Fibroblast of mammary gland (primary cell): ENCODE data around the gene DCUN1D2.
"Not testable (repeated sequence)": the region's sequence is repeated elsewhere in the genome, so short reads cannot be mapped to it uniquely, and the experiment has no call there.

Source experiments
- DNase-seq: peaks from one replicate; pipeline ENCODE4 v3.0.0-alpha.2; 2010; ENCODE audit warnings: low read depth
- H3K4me3 ChIP-seq: 2 replicates; pipeline ENCODE4 v1.5.1; 2011; ENCODE audit warnings: low read depth, mild to moderate bottlenecking, low read length, moderate library complexity; ENCODE audit not compliant: control insufficient read depth
- TF ChIP-seq, protein P1 (sequence below): conservative IDR thresholded peaks from 2 replicates; pipeline ENCODE4 v1.5.1; 2011; ENCODE audit warnings: low read depth, low read length, inconsistent platforms; ENCODE audit not compliant: control insufficient read depth, insufficient read depth

DCUN1D2 gene

DNA sequence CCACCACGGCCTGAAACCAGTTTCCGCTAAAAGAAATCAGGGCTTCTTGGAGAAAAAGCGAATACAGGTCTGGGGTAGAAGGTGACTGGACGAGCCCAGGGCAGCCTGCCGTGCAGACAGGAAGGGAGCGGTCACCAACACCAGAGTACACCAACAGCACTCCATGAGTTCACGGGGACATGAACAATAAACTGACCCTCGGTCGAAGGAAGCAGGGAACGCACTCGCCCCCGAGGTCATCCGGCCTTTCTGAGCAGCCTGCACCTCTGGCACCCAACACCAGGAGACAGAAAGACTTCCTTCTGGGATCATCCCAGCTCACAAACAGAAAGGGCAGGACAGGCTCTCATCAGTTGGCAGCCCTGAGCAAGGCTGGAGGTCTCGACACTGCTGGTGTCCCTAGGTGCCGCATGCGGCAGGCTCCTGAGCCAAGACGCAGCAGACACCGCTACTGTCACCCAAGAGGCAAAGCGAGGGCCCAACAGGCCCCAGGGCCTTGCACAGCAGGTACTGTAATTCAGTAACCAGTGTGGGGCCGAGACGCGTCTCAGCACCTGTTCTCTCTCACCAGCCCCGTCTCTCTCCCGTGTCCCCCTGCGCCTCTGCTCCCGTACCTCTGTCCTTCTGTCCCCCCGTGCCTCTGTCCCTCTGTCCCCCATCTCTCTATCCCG lies 18.0 kb downstream of the DCUN1D2 start:
- TF ChIP-seq, protein P1, sequence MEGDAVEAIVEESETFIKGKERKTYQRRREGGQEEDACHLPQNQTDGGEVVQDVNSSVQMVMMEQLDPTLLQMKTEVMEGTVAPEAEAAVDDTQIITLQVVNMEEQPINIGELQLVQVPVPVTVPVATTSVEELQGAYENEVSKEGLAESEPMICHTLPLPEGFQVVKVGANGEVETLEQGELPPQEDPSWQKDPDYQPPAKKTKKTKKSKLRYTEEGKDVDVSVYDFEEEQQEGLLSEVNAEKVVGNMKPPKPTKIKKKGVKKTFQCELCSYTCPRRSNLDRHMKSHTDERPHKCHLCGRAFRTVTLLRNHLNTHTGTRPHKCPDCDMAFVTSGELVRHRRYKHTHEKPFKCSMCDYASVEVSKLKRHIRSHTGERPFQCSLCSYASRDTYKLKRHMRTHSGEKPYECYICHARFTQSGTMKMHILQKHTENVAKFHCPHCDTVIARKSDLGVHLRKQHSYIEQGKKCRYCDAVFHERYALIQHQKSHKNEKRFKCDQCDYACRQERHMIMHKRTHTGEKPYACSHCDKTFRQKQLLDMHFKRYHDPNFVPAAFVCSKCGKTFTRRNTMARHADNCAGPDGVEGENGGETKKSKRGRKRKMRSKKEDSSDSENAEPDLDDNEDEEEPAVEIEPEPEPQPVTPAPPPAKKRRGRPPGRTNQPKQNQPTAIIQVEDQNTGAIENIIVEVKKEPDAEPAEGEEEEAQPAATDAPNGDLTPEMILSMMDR, result no peak

DNA sequence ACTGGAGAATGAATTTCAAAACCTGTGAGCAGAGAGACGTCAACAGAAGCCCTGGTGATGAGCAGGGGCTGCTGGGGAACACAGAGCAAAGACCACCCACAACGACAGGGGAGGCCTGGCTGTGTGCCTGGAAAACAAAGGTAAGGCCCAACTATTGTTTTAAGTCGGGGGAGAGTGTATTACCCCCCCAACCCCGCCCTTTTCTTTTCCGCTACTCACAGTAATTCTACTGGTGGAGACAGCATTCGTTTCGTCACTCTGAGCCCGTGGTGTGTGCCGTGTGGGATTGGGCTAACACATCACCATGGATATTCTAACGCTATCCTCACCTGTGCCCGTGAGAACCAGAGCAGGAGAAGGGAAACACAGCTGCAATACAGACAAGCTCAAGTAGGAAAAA lies 18.7 kb downstream of the DCUN1D2 start:
- DNase-seq, result no peak
- H3K4me3 ChIP-seq, result no peak overlapping the region
- TF ChIP-seq, protein P1, result no peak

More for the DNA sequence above, 18.0 kb downstream of the DCUN1D2 start:
- H3K4me3 ChIP-seq, result no peak overlapping the region
- no peak for DNase-seq

DNA sequence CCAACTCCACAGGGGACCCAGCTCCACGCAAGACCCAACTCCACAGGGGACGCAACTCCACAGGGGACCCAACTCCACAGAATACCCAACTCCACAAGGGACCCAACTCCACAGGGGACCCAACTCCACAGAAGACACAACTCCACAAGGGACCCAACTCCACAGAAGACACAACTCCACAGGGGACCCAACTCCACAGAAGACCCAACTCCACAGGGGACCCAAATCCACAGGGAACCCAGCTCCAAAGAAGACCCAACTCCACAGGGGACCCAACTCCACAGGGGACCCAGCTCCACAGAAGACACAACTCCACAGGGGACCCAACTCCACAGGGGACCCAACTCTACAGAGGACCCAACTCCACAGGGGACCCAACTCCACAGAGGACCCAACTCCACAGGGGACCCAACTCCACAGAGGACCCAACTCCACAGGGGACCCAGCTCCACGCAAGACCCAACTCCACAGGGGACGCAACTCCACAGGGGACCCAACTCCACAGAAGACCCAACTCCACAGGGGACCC lies 19.8 kb downstream of the DCUN1D2 start:
- DNase-seq, result not testable (repeated sequence)

DNA sequence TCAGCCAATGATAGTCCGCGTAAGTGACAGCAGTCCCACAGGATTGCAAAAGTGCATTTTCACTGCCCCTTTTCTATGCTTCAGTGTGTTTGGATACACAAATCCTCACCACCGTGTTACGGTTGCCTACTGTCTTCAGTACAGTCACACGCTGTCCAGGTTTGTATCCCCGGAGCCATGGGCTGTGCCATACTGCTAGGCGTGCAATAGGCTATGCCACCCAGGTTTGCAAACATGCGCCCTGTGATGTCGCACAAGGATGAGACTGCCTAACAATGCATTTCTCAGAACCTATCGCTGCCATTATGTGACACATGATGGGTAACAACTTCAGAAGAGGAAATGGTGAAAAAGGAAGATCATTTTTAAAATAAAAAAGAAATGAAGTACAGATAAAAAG lies 20.4 kb downstream of the DCUN1D2 start:
- no peak for DNase-seq
- TF ChIP-seq, protein P1, result no peak
- H3K4me3 ChIP-seq, result no peak overlapping the region

More for the DNA sequence above, 19.8 kb downstream of the DCUN1D2 start:
- H3K4me3 ChIP-seq, result not testable (repeated sequence)

DNA sequence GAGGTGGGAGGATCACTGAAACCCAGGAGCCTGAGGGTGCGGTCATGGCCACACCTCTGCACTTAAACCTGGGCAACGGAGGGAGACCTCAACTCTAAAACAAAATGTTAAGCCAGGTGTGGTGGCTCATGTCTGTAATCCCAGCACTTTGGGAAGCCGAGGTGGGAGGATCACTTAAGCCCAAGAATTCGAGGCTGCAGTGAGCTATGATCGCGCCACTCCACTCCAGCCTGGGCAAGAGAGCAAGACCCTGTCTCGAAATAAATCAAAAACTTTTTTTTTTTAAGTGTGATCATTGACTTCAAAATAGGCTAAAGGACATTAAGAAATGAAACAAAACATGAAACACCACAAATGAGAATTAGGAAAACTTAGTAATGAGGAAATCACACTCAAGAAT lies 20.9 kb downstream of the DCUN1D2 start:
- TF ChIP-seq, protein P1, result no peak
- DNase-seq, result no peak
- H3K4me3 ChIP-seq, result no peak overlapping the region

DNA sequence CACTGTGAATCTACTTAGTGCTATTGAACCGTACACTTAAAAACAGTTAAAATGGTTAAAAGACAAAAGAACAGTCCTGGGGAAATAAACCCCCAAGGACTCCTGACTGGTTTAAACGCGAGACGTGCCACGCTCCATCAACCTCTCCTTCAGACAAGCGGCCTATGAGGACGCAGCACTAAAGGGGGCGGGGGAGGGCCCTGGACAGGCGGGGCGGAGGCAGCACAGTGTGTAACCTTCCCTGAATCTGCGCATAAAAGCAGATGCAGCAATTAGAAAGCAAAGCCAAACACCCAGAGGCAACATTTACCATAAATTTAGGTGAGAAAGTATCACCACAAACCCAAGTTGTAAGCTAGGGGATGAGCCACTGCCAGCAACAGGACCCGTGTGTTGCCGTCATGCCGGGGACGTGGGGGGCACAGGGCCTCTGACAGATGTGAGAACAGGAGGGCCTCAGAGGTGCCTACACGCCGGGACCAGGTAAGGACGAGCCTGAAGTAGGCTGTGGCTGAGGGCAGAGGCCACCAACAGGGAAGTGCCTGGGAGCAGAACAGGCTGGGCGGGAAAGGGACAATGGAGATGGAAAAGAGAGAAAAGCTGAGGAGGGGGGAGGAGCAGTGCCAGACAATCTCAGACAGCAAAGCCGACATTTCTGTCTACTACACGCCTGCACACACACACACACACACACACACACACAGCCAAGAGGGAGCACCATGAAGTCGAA lies 21.9 kb downstream of the DCUN1D2 start:
- no peak overlapping the region for H3K4me3 ChIP-seq
- DNase-seq, result no peak
- TF ChIP-seq, protein P1, result no peak

DNA sequence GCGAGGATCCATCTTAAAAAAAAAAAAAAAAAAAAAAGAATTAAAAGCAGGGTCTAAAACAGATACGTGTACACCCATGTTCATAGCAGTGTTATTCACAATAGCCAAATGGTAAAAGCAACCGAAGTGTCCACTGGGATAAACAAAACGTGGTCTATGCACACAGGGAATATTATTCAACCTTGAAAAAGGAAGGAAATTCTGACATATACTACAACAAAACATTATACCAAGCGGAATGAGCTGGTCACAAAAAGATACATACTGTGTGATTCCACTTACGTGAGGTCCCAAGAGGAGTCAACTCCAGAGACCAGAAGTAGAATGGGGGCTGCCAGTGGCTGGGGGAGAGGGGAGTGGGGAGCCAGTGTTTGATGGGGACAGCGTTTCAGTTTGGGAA lies 22.5 kb downstream of the DCUN1D2 start:
- TF ChIP-seq, protein P1, result no peak
- DNase-seq, result no peak
- H3K4me3 ChIP-seq, result no peak overlapping the region
